HFF-Myc (cell line): ENCODE data around the gene CNDP2.

Experiments
- DNase-seq: peaks from one replicate; pipeline ENCODE4 v3.0.0-alpha.2; 2011; ENCODE audit warnings: low read depth; ENCODE audit errors: extremely low read depth
- H3K4me3 ChIP-seq: replicated peaks from 2 replicates; pipeline ENCODE4 v1.5.1; 2011; ENCODE audit warnings: low read depth, mild to moderate bottlenecking, control low read depth, low read length
- CTCF ChIP-seq: IDR thresholded peaks from 2 replicates; pipeline ENCODE4 v1.5.1; 2012; ENCODE audit warnings: mild to moderate bottlenecking, low read depth, low read length, control low read depth; ENCODE audit errors: missing control alignments

CNDP2 gene

GRCh38 chr18:74567822-74568221 lies 71.7 kb downstream of the CNDP2 start:
- no peak for TF ChIP-seq CTCF
- no peak for DNase-seq
- H3K4me3 ChIP-seq, result no peak overlapping the region

- no peak for DNase-seq
- no peak for TF ChIP-seq CTCF
- H3K4me3 ChIP-seq, result no peak overlapping the region
These were observed 73.2 kb downstream of the CNDP2 start for GRCh38 chr18:74569401-74569800.

GRCh38 chr18:74570266-74570665 lies 74.1 kb downstream of the CNDP2 start:
- no peak overlapping the region for H3K4me3 ChIP-seq
- no peak for TF ChIP-seq CTCF
- no peak for DNase-seq

GRCh38 chr18:74571895-74572680 lies 75.9 kb downstream of the CNDP2 start:
- no peak overlapping the region for H3K4me3 ChIP-seq
- TF ChIP-seq CTCF, result no peak
- no peak for DNase-seq

- no peak for TF ChIP-seq CTCF
- no peak overlapping the region for H3K4me3 ChIP-seq
These were observed 76.9 kb downstream of the CNDP2 start for GRCh38 chr18:74573053-74573452.

More at GRCh38 chr18:74573053-74573452, 76.9 kb downstream of the CNDP2 start:
- no peak for DNase-seq
